22Rv1 (cell line): ENCODE data around the gene RNF34.
A peak's percentile ranks its signal among the peaks of the same experiment; 100 is the strongest.

Experiments
- H3K27ac ChIP-seq: fragments of 450-650 bp; 2 replicates; pipeline ENCODE4 v1.5.1; 2017
- CTCF ChIP-seq: fragments of 450-650 bp; IDR thresholded peaks from 2 replicates; pipeline ENCODE4 v1.5.1; 2017; ENCODE audit warnings: mild to moderate bottlenecking
- ZFX ChIP-seq: fragments of 450-650 bp; IDR thresholded peaks from 2 replicates; pipeline ENCODE4 v1.6.1; 2017; ENCODE audit warnings: antibody characterized with exemption, borderline replicate concordance

RNF34 gene

GRCh38 chr12:121399391-121400331, at the start of gene RNF34:
Gene RNF34, plus strand, starts transcription at chr12:121400118. Its CDS starts 95 bp downstream, at chr12:121400213.
- TF ChIP-seq ZFX (no peak), CTCF (no peak)
- peak within 1 kb of the TSS; percentile 90 for H3K27ac ChIP-seq

GRCh38 chr12:121351820-121352681, 47.9 kb upstream of the RNF34 start, which contains the start of gene ANAPC5:
Gene ANAPC5, minus strand, starts transcription at chr12:121352411. Its CDS starts 71 bp downstream, at chr12:121352340.
- H3K27ac ChIP-seq = peak within 1 kb of the TSS; percentile 94
- TF ChIP-seq CTCF (peak; percentile 23), ZFX (no peak)

- peak overlapping the region; percentile 94 for H3K27ac ChIP-seq
- TF ChIP-seq ZFX (no peak), CTCF (no peak)
Observed at GRCh38 chr12:121352682-121353018, 47.3 kb upstream of the RNF34 start.

GRCh38 chr12:121355818-121356217, 44.1 kb upstream of the RNF34 start:
- TF ChIP-seq CTCF (no peak), ZFX (no peak)
- H3K27ac ChIP-seq = no peak overlapping the region

- no peak for TF ChIP-seq CTCF
- no peak for TF ChIP-seq ZFX
- no peak overlapping the region for H3K27ac ChIP-seq
Observed at GRCh38 chr12:121356657-121357056, 43.3 kb upstream of the RNF34 start.

GRCh38 chr12:121357331-121357730, 42.6 kb upstream of the RNF34 start:
- TF ChIP-seq CTCF (no peak), ZFX (no peak)
- H3K27ac ChIP-seq = no peak overlapping the region
